C4-2B (cell line): ENCODE data around the gene ACSF3.

Source experiments
- ZFX ChIP-seq: fragments of 450-650 bp; IDR thresholded peaks from 2 replicates; pipeline ENCODE4 v1.6.1; 2017
- TF ChIP-seq, protein P1 (sequence below): fragments of 450-650 bp; conservative IDR thresholded peaks from 2 replicates; pipeline ENCODE4 v1.5.1; 2017; ENCODE audit warnings: mild to moderate bottlenecking

DNA sequence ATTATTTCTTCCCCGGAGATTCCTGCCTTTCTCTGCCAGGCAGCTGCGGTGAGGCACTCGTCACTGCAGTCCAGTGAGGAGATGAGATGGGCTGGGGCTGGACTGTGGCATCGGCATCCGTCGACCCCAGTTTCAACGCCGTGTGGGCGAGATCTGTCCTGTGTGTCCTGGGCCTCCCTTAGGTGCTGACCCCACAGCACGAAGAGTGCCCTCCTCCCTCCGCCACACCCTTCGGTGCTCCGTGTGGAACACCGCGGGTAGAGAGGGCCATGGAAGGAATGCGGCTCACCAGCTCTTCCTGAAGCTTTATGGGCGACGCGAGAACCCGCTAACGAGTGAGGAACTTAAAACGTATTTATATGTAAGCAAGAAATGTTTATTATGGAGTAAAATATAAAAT lies 17.6 kb downstream of the ACSF3 start:
- TF ChIP-seq, protein P1, sequence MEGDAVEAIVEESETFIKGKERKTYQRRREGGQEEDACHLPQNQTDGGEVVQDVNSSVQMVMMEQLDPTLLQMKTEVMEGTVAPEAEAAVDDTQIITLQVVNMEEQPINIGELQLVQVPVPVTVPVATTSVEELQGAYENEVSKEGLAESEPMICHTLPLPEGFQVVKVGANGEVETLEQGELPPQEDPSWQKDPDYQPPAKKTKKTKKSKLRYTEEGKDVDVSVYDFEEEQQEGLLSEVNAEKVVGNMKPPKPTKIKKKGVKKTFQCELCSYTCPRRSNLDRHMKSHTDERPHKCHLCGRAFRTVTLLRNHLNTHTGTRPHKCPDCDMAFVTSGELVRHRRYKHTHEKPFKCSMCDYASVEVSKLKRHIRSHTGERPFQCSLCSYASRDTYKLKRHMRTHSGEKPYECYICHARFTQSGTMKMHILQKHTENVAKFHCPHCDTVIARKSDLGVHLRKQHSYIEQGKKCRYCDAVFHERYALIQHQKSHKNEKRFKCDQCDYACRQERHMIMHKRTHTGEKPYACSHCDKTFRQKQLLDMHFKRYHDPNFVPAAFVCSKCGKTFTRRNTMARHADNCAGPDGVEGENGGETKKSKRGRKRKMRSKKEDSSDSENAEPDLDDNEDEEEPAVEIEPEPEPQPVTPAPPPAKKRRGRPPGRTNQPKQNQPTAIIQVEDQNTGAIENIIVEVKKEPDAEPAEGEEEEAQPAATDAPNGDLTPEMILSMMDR: no peak
- TF ChIP-seq ZFX: no peak
